T-helper 2 cell treated with Interferon-gamma antibody and Interleukin-4, amounts not matched to agents 5 μg/mL and 100 μg/mL, for 36 hours (primary cell): ENCODE results near the gene PDLIM4.
A peak's percentile ranks its signal among the peaks of the same experiment; 100 is the strongest.

Source experiments
- DNase-seq: peaks from one replicate; pipeline ENCODE4 v3.0.0; 2021; ENCODE audit warnings: low spot score
- H3K27ac Mint-ChIP-seq: one replicate; pipeline ENCODE4 v1.8.0; 2021; ENCODE audit warnings: mild to moderate bottlenecking, mixed read lengths
- H3K27me3 Mint-ChIP-seq: one replicate; pipeline ENCODE4 v1.8.0; 2021; ENCODE audit warnings: low read depth, mixed read lengths
- H3K36me3 Mint-ChIP-seq: one replicate; pipeline ENCODE4 v1.8.0; 2021; ENCODE audit warnings: low read depth, mixed read lengths
- H3K4me1 Mint-ChIP-seq: one replicate; pipeline ENCODE4 v1.8.0; 2021; ENCODE audit warnings: low read depth, mixed read lengths
- H3K4me3 Mint-ChIP-seq: one replicate; pipeline ENCODE4 v1.8.0; 2022; ENCODE audit warnings: mild to moderate bottlenecking, moderate library complexity, mixed read lengths
- H3K9me3 Mint-ChIP-seq: one replicate; pipeline ENCODE4 v1.8.0; 2021; ENCODE audit warnings: mixed read lengths

Gene PDLIM4

GRCh38 chr5:132271251-132272246 is 14.1 kb downstream of the PDLIM4 start:
- H3K36me3 Mint-ChIP-seq: no peaks in the 10 kb centered on the region
- peaks cover 5% of the 10 kb centered on the region for H3K4me1 Mint-ChIP-seq
- DNase-seq: no peak
- no peak overlapping the region for H3K4me3 Mint-ChIP-seq
- H3K9me3 Mint-ChIP-seq: no peaks in the 10 kb centered on the region
- H3K27ac Mint-ChIP-seq: no peak overlapping the region
- peaks cover 5% of the 10 kb centered on the region for H3K27me3 Mint-ChIP-seq

- Mint-ChIP-seq H3K4me3 (peak overlapping the region; percentile 28), H3K27ac (no peak overlapping the region), H3K9me3 (no peaks in the 10 kb centered on the region), H3K36me3 (no peaks in the 10 kb centered on the region), H3K4me1 (peaks cover 3% of the 10 kb centered on the region), H3K27me3 (peaks cover 5% of the 10 kb centered on the region)
- peak; percentile 51 for DNase-seq
Observed at GRCh38 chr5:132272311-132273210, 15.1 kb downstream of the PDLIM4 start.

GRCh38 chr5:132273631-132274030 is 16.1 kb downstream of the PDLIM4 start:
- Mint-ChIP-seq H3K9me3 (no peaks in the 10 kb centered on the region), H3K27ac (no peak overlapping the region), H3K4me1 (peaks cover 3% of the 10 kb centered on the region), H3K4me3 (no peak overlapping the region), H3K27me3 (peaks cover 5% of the 10 kb centered on the region), H3K36me3 (no peaks in the 10 kb centered on the region)
- DNase-seq: no peak

- no peak overlapping the region for H3K4me3 Mint-ChIP-seq
- H3K9me3 Mint-ChIP-seq: no peaks in the 10 kb centered on the region
- no peak overlapping the region for H3K27ac Mint-ChIP-seq
- H3K27me3 Mint-ChIP-seq: peaks cover 5% of the 10 kb centered on the region
- no peak for DNase-seq
- peaks cover 3% of the 10 kb centered on the region for H3K4me1 Mint-ChIP-seq
- no peaks in the 10 kb centered on the region for H3K36me3 Mint-ChIP-seq
Observed at GRCh38 chr5:132274050-132274792, 16.7 kb downstream of the PDLIM4 start.

- no peak for DNase-seq
- Mint-ChIP-seq H3K4me3 (no peak overlapping the region), H3K27ac (no peak overlapping the region), H3K9me3 (no peaks in the 10 kb centered on the region), H3K27me3 (peaks cover 5% of the 10 kb centered on the region), H3K4me1 (peaks cover 3% of the 10 kb centered on the region), H3K36me3 (no peaks in the 10 kb centered on the region)
Observed at GRCh38 chr5:132275367-132276220, 18.1 kb downstream of the PDLIM4 start.

GRCh38 chr5:132277256-132277655 is 19.8 kb downstream of the PDLIM4 start:
- Mint-ChIP-seq H3K9me3 (no peaks in the 10 kb centered on the region), H3K36me3 (no peaks in the 10 kb centered on the region), H3K27ac (no peak overlapping the region)

GRCh38 chr5:132277971-132278853 is 20.7 kb downstream of the PDLIM4 start:
- Mint-ChIP-seq H3K4me1 (no peaks in the 10 kb centered on the region), H3K27me3 (peaks cover 5% of the 10 kb centered on the region), H3K9me3 (no peaks in the 10 kb centered on the region), H3K27ac (no peak overlapping the region), H3K4me3 (no peak overlapping the region), H3K36me3 (no peaks in the 10 kb centered on the region)
- DNase-seq: no peak

More at GRCh38 chr5:132277256-132277655, 19.8 kb downstream of the PDLIM4 start:
- H3K4me1 Mint-ChIP-seq: peaks cover 3% of the 10 kb centered on the region
- DNase-seq: no peak
- H3K4me3 Mint-ChIP-seq: no peak overlapping the region
- peaks cover 8% of the 10 kb centered on the region for H3K27me3 Mint-ChIP-seq

GRCh38 chr5:132279801-132280200 is 22.3 kb downstream of the PDLIM4 start:
- Mint-ChIP-seq H3K9me3 (no peaks in the 10 kb centered on the region), H3K27me3 (peaks cover 3% of the 10 kb centered on the region), H3K27ac (no peak overlapping the region), H3K4me1 (no peaks in the 10 kb centered on the region), H3K4me3 (no peak overlapping the region), H3K36me3 (no peaks in the 10 kb centered on the region)
- DNase-seq: no peak

- Mint-ChIP-seq H3K36me3 (no peaks in the 10 kb centered on the region), H3K27me3 (peaks cover 3% of the 10 kb centered on the region), H3K4me1 (no peaks in the 10 kb centered on the region), H3K9me3 (no peaks in the 10 kb centered on the region), H3K27ac (no peak overlapping the region), H3K4me3 (no peak overlapping the region)
- no peak for DNase-seq
Observed at GRCh38 chr5:132280371-132281240, 23.1 kb downstream of the PDLIM4 start.

GRCh38 chr5:132281856-132282614 is 24.5 kb downstream of the PDLIM4 start:
- no peak overlapping the region for H3K4me3 Mint-ChIP-seq
- no peaks in the 10 kb centered on the region for H3K36me3 Mint-ChIP-seq
- H3K4me1 Mint-ChIP-seq: no peaks in the 10 kb centered on the region
- H3K9me3 Mint-ChIP-seq: no peaks in the 10 kb centered on the region
- no peak overlapping the region for H3K27ac Mint-ChIP-seq
- no peak for DNase-seq
- peaks cover 3% of the 10 kb centered on the region for H3K27me3 Mint-ChIP-seq

- Mint-ChIP-seq H3K4me3 (no peak overlapping the region), H3K4me1 (no peaks in the 10 kb centered on the region), H3K36me3 (no peaks in the 10 kb centered on the region), H3K9me3 (no peaks in the 10 kb centered on the region), H3K27me3 (peaks cover 3% of the 10 kb centered on the region), H3K27ac (no peak overlapping the region)
- no peak for DNase-seq
Observed at GRCh38 chr5:132283423-132284043, 26.0 kb downstream of the PDLIM4 start.
